Psoas muscle (tissue), 8 donors: ENCODE measurements around the gene PDX1. TPM values are rescaled to one million over a fixed set of nuclear protein-coding genes. Genes with fewer than 3 reads are reported as not detected.

ENCODE experiments used
- ATAC-seq, 4 donors: fragments of 200-7000 bp; cut with Tn5 transposase; one replicate each; pipeline ENCODE4 v1.9.1; 2020; ENCODE audit warnings: moderate library complexity in 3 of 4, mild to moderate bottlenecking in 2 of 4
- DNase-seq, 2 donors: peaks; one replicate each; pipeline ENCODE4 v3.0.0-alpha.2; 2020
- H3K27ac ChIP-seq: fragments of 200-600 bp; one replicate; pipeline ENCODE4 v1.8.0; 2022
- H3K27me3 ChIP-seq, 3 donors: fragments of 200-600 bp in 1 of 3; one replicate each; pipeline versions ENCODE4 v1.6.1 to v1.8.0; 2013 to 2022; ENCODE audit warnings: low read length in 2 of 3, mild to moderate bottlenecking in 2 of 3, moderate library complexity in 1 of 3; ENCODE audit not compliant: insufficient read depth in 3 of 3
- H3K36me3 ChIP-seq, 2 donors: fragments of 200-600 bp in 1 of 2; one replicate each; pipeline versions ENCODE4 v1.6.1 to v1.8.0; 2013 to 2022; ENCODE audit warnings: low read depth in 1 of 2, mild to moderate bottlenecking in 1 of 2, moderate library complexity in 1 of 2; ENCODE audit not compliant: insufficient read depth in 1 of 2
- H3K4me1 ChIP-seq: fragments of 200-600 bp; one replicate; pipeline ENCODE4 v1.8.0; 2022
- H3K4me3 ChIP-seq: fragments of 200-600 bp; one replicate; pipeline ENCODE4 v1.8.0; 2022; ENCODE audit warnings: mild to moderate bottlenecking
- H3K9me3 ChIP-seq: fragments of 200-600 bp; one replicate; pipeline ENCODE4 v1.8.0; 2022
- WGBS, 3 donors: extraction: QIAGEN DNeasy Blood & Tissue Kit; methylation state at CpG; one replicate each; pipeline versions ENCODE4 v1.1.6 to v1.1.7; 2013; 5-methylcytosine and 5-hydroxymethylcytosine counted together
- intact Hi-C, 2 donors: fragments of 100-400 bp; cut with DNase I; formaldehyde crosslinking; loops; one replicate each; pipeline versions ENCODE4 v1.11.0 to v1.14.2; 2022
- polyA plus RNA-seq, 3 donors: library from polyadenylated mRNA; stranded (reverse); fragments of 200-250 nt; gene quantifications; one replicate each; pipeline ENCODE4 v1.2.3, GENCODE V29; 2013
- total RNA-seq, 4 donors: library from RNA; stranded (reverse); fragmentation: NEBNext Ultra II Directional in 2 of 4; extraction: Animal tissue kit (Norgen Biotek cat#: 25700) in 2 of 4; gene quantifications; one replicate each; pipeline versions ENCODE4 v1.2.1 to v1.2.4, GENCODE V29; 2021 to 2023
- TF ChIP-seq, protein P1 (sequence below): fragments of 200-600 bp; IDR thresholded peaks from one replicate; pipeline ENCODE4 v1.8.0; 2022; ENCODE audit warnings: antibody characterized with exemption
- donor health status: healthy with polysubstance abuse.
- donor health status: DM: no; HTN: no; CAD: no; lungs with moderate emphysema.
- donor health status: Bipolar disorder and iron deficiency.
- donor health status: healthy.
- donor health status: DM: yes; HTN: yes; CAD: no.
- donor health status: DM: no; HTN: no; CAD: no.
- donor health status: DM: no; HTN: no; CAD: no.
- donor health status: DM: yes; HTN: yes; CAD: no.

The PDX1 gene
- total and polyA plus RNA-seq, 7 donors: not detected

DNA sequence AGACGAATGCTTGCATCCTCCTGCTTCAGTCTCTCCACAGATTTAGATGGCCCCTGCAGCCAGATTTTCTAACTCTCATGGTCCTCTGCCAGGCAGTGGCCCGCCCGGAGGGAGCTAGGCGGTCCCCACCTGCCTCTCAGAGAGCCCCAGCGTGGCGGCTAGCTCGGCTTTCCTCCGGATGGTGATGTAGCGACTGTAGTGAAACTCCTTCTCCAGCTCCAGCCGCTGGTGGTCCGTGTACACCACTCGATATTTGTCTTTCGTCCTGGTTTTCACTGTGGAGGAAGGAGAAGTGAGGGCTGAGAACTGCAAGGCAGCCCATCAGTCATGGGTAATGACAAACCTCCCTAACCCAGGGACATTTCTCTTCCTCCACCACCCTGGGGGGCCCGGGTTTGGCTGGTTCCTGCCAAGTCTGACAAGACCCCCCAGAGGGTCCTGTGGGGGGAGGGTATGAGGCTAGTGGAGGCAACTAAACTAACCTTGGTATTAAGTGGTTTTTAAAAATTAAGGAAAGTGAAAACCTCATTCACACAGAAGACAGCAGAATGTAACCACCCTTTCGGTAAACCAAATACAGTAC, 45.0 kb downstream of the PDX1 start:
- TF ChIP-seq, protein P1, sequence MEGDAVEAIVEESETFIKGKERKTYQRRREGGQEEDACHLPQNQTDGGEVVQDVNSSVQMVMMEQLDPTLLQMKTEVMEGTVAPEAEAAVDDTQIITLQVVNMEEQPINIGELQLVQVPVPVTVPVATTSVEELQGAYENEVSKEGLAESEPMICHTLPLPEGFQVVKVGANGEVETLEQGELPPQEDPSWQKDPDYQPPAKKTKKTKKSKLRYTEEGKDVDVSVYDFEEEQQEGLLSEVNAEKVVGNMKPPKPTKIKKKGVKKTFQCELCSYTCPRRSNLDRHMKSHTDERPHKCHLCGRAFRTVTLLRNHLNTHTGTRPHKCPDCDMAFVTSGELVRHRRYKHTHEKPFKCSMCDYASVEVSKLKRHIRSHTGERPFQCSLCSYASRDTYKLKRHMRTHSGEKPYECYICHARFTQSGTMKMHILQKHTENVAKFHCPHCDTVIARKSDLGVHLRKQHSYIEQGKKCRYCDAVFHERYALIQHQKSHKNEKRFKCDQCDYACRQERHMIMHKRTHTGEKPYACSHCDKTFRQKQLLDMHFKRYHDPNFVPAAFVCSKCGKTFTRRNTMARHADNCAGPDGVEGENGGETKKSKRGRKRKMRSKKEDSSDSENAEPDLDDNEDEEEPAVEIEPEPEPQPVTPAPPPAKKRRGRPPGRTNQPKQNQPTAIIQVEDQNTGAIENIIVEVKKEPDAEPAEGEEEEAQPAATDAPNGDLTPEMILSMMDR: no peak
- ATAC-seq (no peak), DNase-seq (no peak)
- H3K4me1 ChIP-seq: peaks cover 12% of the 10 kb centered on the region
- no peaks in the 10 kb centered on the region for H3K9me3 ChIP-seq
- no peak overlapping the region for H3K27ac ChIP-seq
- no peak overlapping the region for H3K4me3 ChIP-seq
- intact Hi-C loops: no loop called here
- no peaks in the 10 kb centered on the region for H3K36me3 ChIP-seq
- peaks cover 0 to 88% (median 56%) of the 10 kb centered on the region in 3 donors for H3K27me3 ChIP-seq
- WGBS, 3 donors: 28 to 37% (median 35%) methylated on average over 15 of the region's 15 CpGs

DNA sequence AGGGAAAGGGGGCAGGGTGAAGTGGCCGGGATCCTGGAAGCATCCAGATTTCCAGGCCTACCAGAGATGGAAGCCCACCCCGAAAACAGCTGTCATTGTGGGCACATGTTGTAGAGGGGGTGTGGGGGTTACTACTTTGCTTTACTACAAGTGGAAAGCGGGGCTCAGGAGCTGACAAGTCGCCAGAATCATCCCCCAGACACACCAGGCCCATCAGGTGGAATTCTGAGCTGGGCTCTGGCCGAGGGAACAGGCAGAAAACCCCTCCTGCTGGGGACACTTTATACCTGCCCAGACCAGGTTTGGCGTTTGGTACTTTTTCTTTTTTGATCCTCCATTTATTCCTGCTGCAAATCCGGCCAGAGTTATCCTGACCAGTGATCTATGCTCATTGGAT, 45.5 kb downstream of the PDX1 start:
- intact Hi-C loops: no loop called here
- whole genome bisulfite sequencing, 3 donors: 61 to 81% (median 71%) methylated on average over 7 of the region's 7 CpGs
- TF ChIP-seq, protein P1: no peak
- Histone ChIP-seq H3K4me1 (peaks cover 11% of the 10 kb centered on the region), H3K4me3 (no peak overlapping the region), H3K36me3 (no peaks in the 10 kb centered on the region), H3K9me3 (no peaks in the 10 kb centered on the region), H3K27me3 (peaks cover 0 to 88% (median 54%) of the 10 kb centered on the region in 3 donors), H3K27ac (no peak overlapping the region)
- DNase-seq: no peak
- ATAC-seq: no peak

DNA sequence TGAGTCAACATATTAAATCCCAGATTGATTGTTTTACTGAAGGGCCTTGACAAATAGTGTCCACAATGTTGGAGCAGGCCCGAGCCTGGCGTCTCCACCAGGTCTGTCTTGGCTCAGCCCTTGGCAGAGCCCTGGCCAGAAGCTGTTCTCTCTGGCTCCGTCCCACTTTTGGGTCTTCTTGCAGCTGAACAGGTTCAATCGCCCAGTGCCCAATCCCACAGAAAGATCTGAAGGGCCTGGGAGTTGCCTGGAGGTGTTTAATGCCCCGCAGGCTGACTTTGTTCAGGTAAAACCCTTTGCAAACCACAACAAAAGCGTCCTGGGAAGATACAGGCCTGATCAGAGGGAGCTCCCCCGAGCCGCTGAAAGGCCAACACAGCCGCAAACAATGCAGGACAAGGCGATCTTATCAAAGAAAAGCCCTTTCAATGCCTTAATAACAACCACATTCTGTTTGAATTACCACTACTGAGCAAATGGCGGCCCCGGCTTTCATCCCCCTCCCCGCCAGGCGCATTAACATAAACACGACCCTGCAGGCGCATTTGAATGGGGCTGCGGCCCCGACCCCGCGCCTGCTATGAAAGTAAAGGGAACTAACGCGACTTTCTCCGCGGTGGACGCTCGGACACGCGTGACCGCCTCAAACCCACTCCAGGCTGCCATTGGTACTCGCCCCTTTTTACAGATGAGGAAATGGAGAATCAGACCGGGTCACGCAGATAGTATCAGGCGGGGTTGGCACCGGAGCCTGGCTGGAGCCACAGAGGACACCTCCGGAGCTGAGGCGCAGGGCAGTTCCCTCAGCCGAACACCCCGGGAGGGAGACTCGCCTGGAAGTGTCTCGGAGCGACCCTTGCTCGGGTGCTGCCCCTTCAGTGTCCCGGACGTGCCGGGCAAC, 46.2 kb downstream of the PDX1 start:
- H3K9me3 ChIP-seq: no peaks in the 10 kb centered on the region
- peaks cover 8% of the 10 kb centered on the region for H3K4me1 ChIP-seq
- no peak for ATAC-seq
- H3K27me3 ChIP-seq: peaks cover 0 to 88% (median 52%) of the 10 kb centered on the region in 3 donors
- H3K4me3 ChIP-seq: no peak overlapping the region
- TF ChIP-seq, protein P1: no peak
- no peak overlapping the region for H3K27ac ChIP-seq
- 15 to 21% (median 16%) methylated on average over 43 to 45 of the region's 45 CpGs for WGBS, 3 donors
- no peaks in the 10 kb centered on the region for H3K36me3 ChIP-seq
- no peak for DNase-seq
- intact Hi-C loops: no loop called here

DNA sequence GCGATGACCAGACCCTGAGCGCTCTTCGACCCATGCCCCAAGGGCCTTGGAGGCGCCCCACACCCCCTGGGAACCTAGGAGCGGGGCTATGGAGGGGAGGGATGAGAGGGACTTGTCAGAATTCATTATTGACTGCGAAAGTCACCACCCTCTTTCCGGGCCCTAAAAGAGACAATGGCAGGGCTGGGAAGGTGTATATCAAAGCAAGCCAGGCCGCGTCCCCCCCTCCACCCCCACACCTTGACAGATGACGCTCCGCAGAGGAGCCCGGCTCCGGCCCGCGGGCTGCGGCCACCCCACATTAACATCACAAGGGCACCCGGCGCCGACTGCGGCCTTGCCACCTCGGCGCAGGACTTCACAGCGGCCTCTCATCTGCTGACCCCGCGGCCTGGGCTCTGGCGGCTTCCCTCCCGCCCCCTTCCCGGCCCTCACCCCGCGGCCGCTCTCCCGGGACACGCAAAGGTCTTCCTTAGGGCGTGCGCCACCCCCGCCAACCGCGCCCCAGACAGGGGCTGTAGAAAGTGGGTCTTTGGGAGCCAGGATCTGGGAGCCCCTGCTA, 46.9 kb downstream of the PDX1 start:
- Histone ChIP-seq H3K36me3 (no peaks in the 10 kb centered on the region), H3K4me3 (no peak overlapping the region), H3K4me1 (peaks cover 8% of the 10 kb centered on the region), H3K27me3 (peaks cover 0 to 92% (median 54%) of the 10 kb centered on the region in 3 donors), H3K9me3 (no peaks in the 10 kb centered on the region), H3K27ac (no peak overlapping the region)
- no peak for DNase-seq
- intact Hi-C loops: no loop called here
- ATAC-seq: no peak
- TF ChIP-seq, protein P1: no peak
- WGBS, 3 donors: 2 to 4% (median 4%) methylated on average over 37 to 38 of the region's 38 CpGs
